Stomach (tissue), 4 donors: ENCODE data around the gene MYO5B.

Source experiments
- EP300 ChIP-seq: sonication (generic); formaldehyde crosslinking; IDR thresholded peaks from one replicate; pipeline ENCODE4 v1.6.1; 2017; ENCODE audit warnings: antibody characterized with exemption
- POLR2A ChIP-seq, 4 donors: fragments of 450-650 bp; IDR thresholded peaks; one replicate each; pipeline ENCODE4 v1.6.1; 2016; ENCODE audit warnings: antibody characterized with exemption in 4 of 4, control low read depth in 2 of 4, mild to moderate bottlenecking in 1 of 4, moderate library complexity in 1 of 4
- POLR2AphosphoS5 ChIP-seq, 3 donors: sonication (generic); formaldehyde crosslinking; IDR thresholded peaks; one replicate each; pipeline ENCODE4 v1.6.1; 2016; ENCODE audit warnings: antibody characterized with exemption in 3 of 3
- TF ChIP-seq, protein P1 (sequence below), 7 experiments: fragments of 450-650 bp in 4 of 7; fragments of 200-600 bp in 3 of 7; sonication (generic) in 3 of 7; IDR thresholded peaks; one replicate each; pipeline ENCODE4 v1.5.1; 2016 to 2019; ENCODE audit warnings: antibody characterized with exemption in 7 of 7, control low read depth in 2 of 7, mild to moderate bottlenecking in 1 of 7

DNA sequence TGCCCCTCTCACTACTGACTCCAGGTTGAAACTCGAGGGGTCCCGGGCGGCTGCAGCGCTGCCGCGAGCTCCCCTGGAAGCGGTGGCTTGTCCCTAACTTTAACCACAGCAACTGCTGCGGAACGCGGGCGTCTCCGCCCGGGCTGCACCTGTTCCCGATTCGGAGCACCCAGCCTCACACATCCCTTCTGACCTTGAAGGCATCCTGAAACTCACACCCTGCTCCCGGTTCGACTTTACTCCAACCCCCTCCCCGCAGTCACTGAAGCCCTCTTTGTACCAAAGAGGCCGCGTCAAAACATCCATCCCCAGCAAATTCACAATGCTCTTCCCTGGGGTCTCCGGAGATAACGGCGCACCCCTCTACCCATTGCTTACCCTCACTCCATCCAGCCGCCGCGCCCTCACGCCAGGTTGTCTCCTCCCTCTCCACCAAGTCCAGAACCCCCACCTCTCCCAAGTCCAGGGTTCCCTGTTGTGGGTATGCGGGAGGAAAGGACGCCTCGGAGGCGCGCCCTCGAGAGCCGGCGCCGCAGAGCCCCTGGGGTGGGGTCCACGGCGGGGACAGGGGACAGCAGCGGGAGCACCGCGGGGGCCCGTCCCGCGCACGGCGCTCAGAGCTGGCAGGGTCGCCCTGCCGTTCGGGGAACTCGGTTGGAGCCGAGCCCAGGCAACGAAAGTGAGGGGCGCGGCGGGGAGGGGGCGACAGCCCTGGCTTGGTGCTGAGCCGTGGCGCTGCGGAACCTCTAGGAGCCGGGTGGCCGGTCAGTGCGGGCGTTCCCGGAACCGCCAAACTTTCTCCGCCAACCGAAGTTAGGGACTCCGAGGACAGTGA is 934 bp downstream of the MYO5B start:
- TF ChIP-seq POLR2AphosphoS5 (IDR thresholded peaks at IDR 0.05) (no peak), POLR2A (IDR thresholded peaks at IDR 0.05) (no peak), EP300 (no peak)
- TF ChIP-seq, protein P1, sequence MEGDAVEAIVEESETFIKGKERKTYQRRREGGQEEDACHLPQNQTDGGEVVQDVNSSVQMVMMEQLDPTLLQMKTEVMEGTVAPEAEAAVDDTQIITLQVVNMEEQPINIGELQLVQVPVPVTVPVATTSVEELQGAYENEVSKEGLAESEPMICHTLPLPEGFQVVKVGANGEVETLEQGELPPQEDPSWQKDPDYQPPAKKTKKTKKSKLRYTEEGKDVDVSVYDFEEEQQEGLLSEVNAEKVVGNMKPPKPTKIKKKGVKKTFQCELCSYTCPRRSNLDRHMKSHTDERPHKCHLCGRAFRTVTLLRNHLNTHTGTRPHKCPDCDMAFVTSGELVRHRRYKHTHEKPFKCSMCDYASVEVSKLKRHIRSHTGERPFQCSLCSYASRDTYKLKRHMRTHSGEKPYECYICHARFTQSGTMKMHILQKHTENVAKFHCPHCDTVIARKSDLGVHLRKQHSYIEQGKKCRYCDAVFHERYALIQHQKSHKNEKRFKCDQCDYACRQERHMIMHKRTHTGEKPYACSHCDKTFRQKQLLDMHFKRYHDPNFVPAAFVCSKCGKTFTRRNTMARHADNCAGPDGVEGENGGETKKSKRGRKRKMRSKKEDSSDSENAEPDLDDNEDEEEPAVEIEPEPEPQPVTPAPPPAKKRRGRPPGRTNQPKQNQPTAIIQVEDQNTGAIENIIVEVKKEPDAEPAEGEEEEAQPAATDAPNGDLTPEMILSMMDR (IDR thresholded peaks at IDR 0.05): no peak
